H1 (cell line): ENCODE data around the gene MED17.

Experiments used
- BRCA1 ChIP-seq: IDR thresholded peaks from 2 replicates; pipeline ENCODE4 v1.6.1; 2012; ENCODE audit warnings: low read depth, low read length, improper control_type of control experiment
- EZH2 ChIP-seq: fragments of 200-600 bp; sonication (generic); IDR thresholded peaks from 2 replicates; pipeline ENCODE4 v1.7.1; 2012; ENCODE audit warnings: low read depth, mild to moderate bottlenecking, moderate library complexity, low read length, inconsistent platforms; ENCODE audit not compliant: severe bottlenecking
- KDM5A ChIP-seq: fragments of 200-600 bp; IDR thresholded peaks from 2 replicates; pipeline ENCODE4 v1.7.1; 2012; ENCODE audit warnings: mild to moderate bottlenecking, low read length, inconsistent platforms, mixed read lengths
- POLR2AphosphoS5 ChIP-seq: IDR thresholded peaks from 2 replicates; pipeline ENCODE4 v1.6.1; 2011; ENCODE audit warnings: low read depth, low read length
- RAD21 ChIP-seq, 2 experiments: IDR thresholded peaks in 1 of 2; conservative IDR thresholded peaks in 1 of 2; 2 replicates each; pipeline ENCODE4 v1.6.1; 2011; ENCODE audit warnings: low read depth in 2 of 2, low read length in 2 of 2, improper control_type of control experiment in 1 of 2, inconsistent platforms in 1 of 2, mild to moderate bottlenecking in 1 of 2, moderate library complexity in 1 of 2
- SIN3A ChIP-seq, 2 experiments: IDR thresholded peaks in 1 of 2; conservative IDR thresholded peaks in 1 of 2; 2 replicates each; pipeline ENCODE4 v1.6.1; 2011 to 2012; ENCODE audit warnings: low read length in 2 of 2, improper control_type of control experiment in 1 of 2, low read depth in 1 of 2, mild to moderate bottlenecking in 1 of 2
- YY1 ChIP-seq: IDR thresholded peaks from 2 replicates; pipeline ENCODE4 v1.6.1; 2011; ENCODE audit warnings: low read depth, mild to moderate bottlenecking, low read length
- TF ChIP-seq, protein P1 (sequence below), 3 experiments: IDR thresholded peaks; 1 replicate in 2 of 3; 2 replicates in 1 of 3; pipeline versions ENCODE4 v1.5.1 to v1.6.1; 2011; ENCODE audit warnings: low read length in 3 of 3, mild to moderate bottlenecking in 3 of 3, inconsistent platforms in 2 of 3, low read depth in 1 of 3, moderate library complexity in 1 of 3; ENCODE audit not compliant: insufficient read depth in 1 of 3; ENCODE audit errors: control extremely low read depth in 1 of 3
- TF ChIP-seq, protein P2 (sequence below): IDR thresholded peaks from 2 replicates; pipeline ENCODE4 v1.6.1; 2011; ENCODE audit warnings: low read length, improper control_type of control experiment

DNA sequence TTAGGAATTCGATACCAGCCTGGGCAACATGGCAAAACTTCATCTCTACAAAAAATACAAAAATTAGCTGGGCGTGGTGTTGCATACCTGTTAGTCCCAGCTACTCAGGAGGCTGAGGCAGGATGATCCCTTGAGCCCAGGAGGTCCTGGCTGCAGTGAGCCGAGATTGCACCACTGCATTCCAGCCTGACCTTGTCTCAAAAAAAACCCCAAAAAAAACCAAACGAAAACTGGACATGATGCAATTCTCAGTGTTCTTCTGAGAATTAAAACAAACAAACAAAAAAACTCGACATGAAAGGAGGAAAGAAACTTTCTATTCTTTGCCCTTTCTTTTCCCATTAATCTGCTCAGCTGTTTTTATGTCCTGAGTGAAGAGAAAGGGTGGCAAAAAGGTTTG, 7.4 kb downstream of the MED17 start:
- TF ChIP-seq RAD21 (IDR thresholded peaks at IDR 0.05 in 1 of 2, conservative IDR thresholded peaks at IDR 0.05 in 1 of 2; ENCODE audit: low read depth in 2 of 2, low read length in 2 of 2) (no peak), SIN3A (conservative IDR thresholded peaks at IDR 0.05 in 1 of 2, IDR thresholded peaks at IDR 0.05 in 1 of 2; ENCODE audit: low read depth in 1 of 2, low read length in 2 of 2) (no peak), POLR2AphosphoS5 (no peak), YY1 (no peak), EZH2 (no peak), BRCA1 (no peak), KDM5A (no peak)
- TF ChIP-seq, protein P1, sequence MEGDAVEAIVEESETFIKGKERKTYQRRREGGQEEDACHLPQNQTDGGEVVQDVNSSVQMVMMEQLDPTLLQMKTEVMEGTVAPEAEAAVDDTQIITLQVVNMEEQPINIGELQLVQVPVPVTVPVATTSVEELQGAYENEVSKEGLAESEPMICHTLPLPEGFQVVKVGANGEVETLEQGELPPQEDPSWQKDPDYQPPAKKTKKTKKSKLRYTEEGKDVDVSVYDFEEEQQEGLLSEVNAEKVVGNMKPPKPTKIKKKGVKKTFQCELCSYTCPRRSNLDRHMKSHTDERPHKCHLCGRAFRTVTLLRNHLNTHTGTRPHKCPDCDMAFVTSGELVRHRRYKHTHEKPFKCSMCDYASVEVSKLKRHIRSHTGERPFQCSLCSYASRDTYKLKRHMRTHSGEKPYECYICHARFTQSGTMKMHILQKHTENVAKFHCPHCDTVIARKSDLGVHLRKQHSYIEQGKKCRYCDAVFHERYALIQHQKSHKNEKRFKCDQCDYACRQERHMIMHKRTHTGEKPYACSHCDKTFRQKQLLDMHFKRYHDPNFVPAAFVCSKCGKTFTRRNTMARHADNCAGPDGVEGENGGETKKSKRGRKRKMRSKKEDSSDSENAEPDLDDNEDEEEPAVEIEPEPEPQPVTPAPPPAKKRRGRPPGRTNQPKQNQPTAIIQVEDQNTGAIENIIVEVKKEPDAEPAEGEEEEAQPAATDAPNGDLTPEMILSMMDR (IDR thresholded peaks at IDR 0.05; ENCODE audit: control extremely low read depth in 1 of 3, insufficient read depth in 1 of 3, low read depth in 1 of 3, low read length in 3 of 3), result no peak
- TF ChIP-seq, protein P2, sequence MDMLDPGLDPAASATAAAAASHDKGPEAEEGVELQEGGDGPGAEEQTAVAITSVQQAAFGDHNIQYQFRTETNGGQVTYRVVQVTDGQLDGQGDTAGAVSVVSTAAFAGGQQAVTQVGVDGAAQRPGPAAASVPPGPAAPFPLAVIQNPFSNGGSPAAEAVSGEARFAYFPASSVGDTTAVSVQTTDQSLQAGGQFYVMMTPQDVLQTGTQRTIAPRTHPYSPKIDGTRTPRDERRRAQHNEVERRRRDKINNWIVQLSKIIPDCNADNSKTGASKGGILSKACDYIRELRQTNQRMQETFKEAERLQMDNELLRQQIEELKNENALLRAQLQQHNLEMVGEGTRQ, result no peak
